Activated CD4-positive, alpha-beta T cell treated with anti-CD3 and anti-CD28 coated beads, Interleukin-2, amount 10 ng/mL, durations not matched to agents 24 days and 14 days (primary cell): Measurements from ENCODE around the gene SORCS1. TPM values are rescaled to one million over a fixed set of nuclear protein-coding genes. Genes with fewer than 3 reads are reported as not detected.

Experiments used
- DNase-seq: peaks from one replicate; pipeline ENCODE4 v3.0.0; 2022
- H3K27ac Mint-ChIP-seq: one replicate; pipeline ENCODE4 v1.8.0; 2022; ENCODE audit warnings: mild to moderate bottlenecking, mixed read lengths
- H3K27me3 Mint-ChIP-seq: one replicate; pipeline ENCODE4 v1.8.0; 2022; ENCODE audit warnings: mixed read lengths
- H3K36me3 Mint-ChIP-seq: one replicate; pipeline ENCODE4 v1.8.0; 2022; ENCODE audit warnings: low read depth, mild to moderate bottlenecking, mixed read lengths
- H3K4me1 Mint-ChIP-seq: one replicate; pipeline ENCODE4 v1.8.0; 2021; ENCODE audit warnings: mixed read lengths
- H3K4me3 Mint-ChIP-seq: one replicate; pipeline ENCODE4 v1.8.0; 2022; ENCODE audit warnings: mild to moderate bottlenecking, moderate library complexity, mixed read lengths
- H3K9me3 Mint-ChIP-seq: one replicate; pipeline ENCODE4 v1.8.0; 2021; ENCODE audit warnings: mixed read lengths
- intact Hi-C: fragments of 100-400 bp; cut with micrococcal nuclease; formaldehyde crosslinking; loops from one replicate; pipeline ENCODE4 v1.15.1; 2023
- total RNA-seq: library from RNA; stranded (reverse); gene quantifications from 2 replicates; pipeline ENCODE4 v1.2.3, GENCODE V29; 2022

The SORCS1 gene
- total RNA-seq, 1 donor from 2014 or later: not detected

- H3K27ac Mint-ChIP-seq: no peak overlapping the region
- H3K9me3 Mint-ChIP-seq: no peaks in the 10 kb centered on the region
- no peaks in the 10 kb centered on the region for H3K36me3 Mint-ChIP-seq
- no peaks in the 10 kb centered on the region for H3K4me1 Mint-ChIP-seq
- no peaks in the 10 kb centered on the region for H3K27me3 Mint-ChIP-seq
- intact Hi-C loops: no loop called here
- H3K4me3 Mint-ChIP-seq: no peak overlapping the region
- no peak for DNase-seq
These were observed 78.6 kb downstream of the SORCS1 start for GRCh38 chr10:107085665-107086525.

GRCh38 chr10:107083388-107084009, 81.0 kb downstream of the SORCS1 start:
- Mint-ChIP-seq H3K27me3 (no peaks in the 10 kb centered on the region), H3K27ac (no peak overlapping the region), H3K4me3 (no peak overlapping the region), H3K36me3 (no peaks in the 10 kb centered on the region), H3K9me3 (no peaks in the 10 kb centered on the region), H3K4me1 (no peaks in the 10 kb centered on the region)
- no peak for DNase-seq
- intact Hi-C loops: no loop called here

- H3K4me1 Mint-ChIP-seq: no peaks in the 10 kb centered on the region
- H3K9me3 Mint-ChIP-seq: no peaks in the 10 kb centered on the region
- no peak overlapping the region for H3K4me3 Mint-ChIP-seq
- DNase-seq: no peak
- intact Hi-C loops: no loop called here
- no peaks in the 10 kb centered on the region for H3K36me3 Mint-ChIP-seq
- H3K27me3 Mint-ChIP-seq: no peaks in the 10 kb centered on the region
- H3K27ac Mint-ChIP-seq: no peak overlapping the region
These were observed 82.9 kb downstream of the SORCS1 start for GRCh38 chr10:107081644-107082043.

- Mint-ChIP-seq H3K9me3 (no peaks in the 10 kb centered on the region), H3K4me1 (no peaks in the 10 kb centered on the region), H3K36me3 (no peaks in the 10 kb centered on the region), H3K27me3 (no peaks in the 10 kb centered on the region), H3K27ac (no peak overlapping the region), H3K4me3 (no peak overlapping the region)
- DNase-seq: no peak
- intact Hi-C loops: no loop called here
These were observed 89.4 kb downstream of the SORCS1 start for GRCh38 chr10:107075117-107075516.

GRCh38 chr10:107072786-107073185, 91.7 kb downstream of the SORCS1 start:
- Mint-ChIP-seq H3K36me3 (no peaks in the 10 kb centered on the region), H3K4me1 (no peaks in the 10 kb centered on the region), H3K9me3 (no peaks in the 10 kb centered on the region), H3K27me3 (no peaks in the 10 kb centered on the region), H3K27ac (no peak overlapping the region), H3K4me3 (no peak overlapping the region)
- intact Hi-C loops: no loop called here
- no peak for DNase-seq

GRCh38 chr10:107072028-107072427, 92.5 kb downstream of the SORCS1 start:
- no peaks in the 10 kb centered on the region for H3K27me3 Mint-ChIP-seq
- intact Hi-C loops: no loop called here
- H3K9me3 Mint-ChIP-seq: no peaks in the 10 kb centered on the region
- H3K36me3 Mint-ChIP-seq: no peaks in the 10 kb centered on the region
- H3K4me3 Mint-ChIP-seq: no peak overlapping the region
- no peaks in the 10 kb centered on the region for H3K4me1 Mint-ChIP-seq
- no peak for DNase-seq
- H3K27ac Mint-ChIP-seq: no peak overlapping the region

- no peak for DNase-seq
- Mint-ChIP-seq H3K9me3 (no peaks in the 10 kb centered on the region), H3K27me3 (no peaks in the 10 kb centered on the region), H3K4me3 (no peak overlapping the region), H3K4me1 (no peaks in the 10 kb centered on the region), H3K27ac (no peak overlapping the region), H3K36me3 (no peaks in the 10 kb centered on the region)
- intact Hi-C loops: no loop called here
These were observed 93.2 kb downstream of the SORCS1 start for GRCh38 chr10:107071301-107071700.

- no peak for DNase-seq
- Mint-ChIP-seq H3K4me1 (no peaks in the 10 kb centered on the region), H3K9me3 (no peaks in the 10 kb centered on the region), H3K27ac (no peak overlapping the region), H3K4me3 (no peak overlapping the region), H3K36me3 (no peaks in the 10 kb centered on the region), H3K27me3 (no peaks in the 10 kb centered on the region)
- intact Hi-C loops: no loop called here
These were observed 96.7 kb downstream of the SORCS1 start for GRCh38 chr10:107067843-107068242.

GRCh38 chr10:107064075-107064474, 100.4 kb downstream of the SORCS1 start:
- H3K36me3 Mint-ChIP-seq: no peaks in the 10 kb centered on the region
- DNase-seq: no peak
- no peaks in the 10 kb centered on the region for H3K9me3 Mint-ChIP-seq
- no peak overlapping the region for H3K4me3 Mint-ChIP-seq
- no peaks in the 10 kb centered on the region for H3K4me1 Mint-ChIP-seq
- H3K27me3 Mint-ChIP-seq: no peaks in the 10 kb centered on the region
- intact Hi-C loops: no loop called here
- H3K27ac Mint-ChIP-seq: no peak overlapping the region

- H3K4me3 Mint-ChIP-seq: no peak overlapping the region
- no peaks in the 10 kb centered on the region for H3K4me1 Mint-ChIP-seq
- no peaks in the 10 kb centered on the region for H3K27me3 Mint-ChIP-seq
- H3K9me3 Mint-ChIP-seq: no peaks in the 10 kb centered on the region
- no peaks in the 10 kb centered on the region for H3K36me3 Mint-ChIP-seq
- DNase-seq: no peak
- intact Hi-C loops: no loop called here
- no peak overlapping the region for H3K27ac Mint-ChIP-seq
These were observed 104.6 kb downstream of the SORCS1 start for GRCh38 chr10:107059872-107060271.

- Mint-ChIP-seq H3K36me3 (no peaks in the 10 kb centered on the region), H3K27me3 (no peaks in the 10 kb centered on the region), H3K4me3 (no peak overlapping the region), H3K27ac (no peak overlapping the region), H3K4me1 (no peaks in the 10 kb centered on the region), H3K9me3 (no peaks in the 10 kb centered on the region)
- intact Hi-C loops: no loop called here
- DNase-seq: no peak
These were observed 105.3 kb downstream of the SORCS1 start for GRCh38 chr10:107059068-107059804.

GRCh38 chr10:107058331-107058730, 106.2 kb downstream of the SORCS1 start:
- no peak for DNase-seq
- Mint-ChIP-seq H3K36me3 (no peaks in the 10 kb centered on the region), H3K27me3 (no peaks in the 10 kb centered on the region), H3K27ac (no peak overlapping the region), H3K4me3 (no peak overlapping the region), H3K9me3 (no peaks in the 10 kb centered on the region), H3K4me1 (no peaks in the 10 kb centered on the region)
- intact Hi-C loops: no loop called here

GRCh38 chr10:107056182-107056581, 108.3 kb downstream of the SORCS1 start:
- no peak for DNase-seq
- Mint-ChIP-seq H3K36me3 (no peaks in the 10 kb centered on the region), H3K9me3 (no peaks in the 10 kb centered on the region), H3K27me3 (no peaks in the 10 kb centered on the region), H3K4me1 (no peaks in the 10 kb centered on the region), H3K27ac (no peak overlapping the region), H3K4me3 (no peak overlapping the region)
- intact Hi-C loops: no loop called here

GRCh38 chr10:107054469-107055156, 109.9 kb downstream of the SORCS1 start:
- no peak overlapping the region for H3K4me3 Mint-ChIP-seq
- intact Hi-C loops: no loop called here
- no peaks in the 10 kb centered on the region for H3K9me3 Mint-ChIP-seq
- no peak overlapping the region for H3K27ac Mint-ChIP-seq
- H3K27me3 Mint-ChIP-seq: no peaks in the 10 kb centered on the region
- no peaks in the 10 kb centered on the region for H3K4me1 Mint-ChIP-seq
- no peak for DNase-seq
- H3K36me3 Mint-ChIP-seq: no peaks in the 10 kb centered on the region
